HG03066 (cell line): ENCODE measurements around the gene FN3K.

Experiments
- ATAC-seq: cut with Tn5 transposase; IDR thresholded peaks from one replicate; pipeline ENCODE4 v1.9.1; 2021; ENCODE audit warnings: low read depth; ENCODE audit not compliant: unreplicated experiment

The FN3K gene

GRCh38 chr17:82791532-82791931, 56.1 kb downstream of the FN3K start:
- no peak for ATAC-seq

- no peak for ATAC-seq
These were observed 58.7 kb downstream of the FN3K start for GRCh38 chr17:82793974-82794630.

- no peak for ATAC-seq
These were observed 59.5 kb downstream of the FN3K start for GRCh38 chr17:82794781-82795482.

GRCh38 chr17:82795615-82796014, 60.2 kb downstream of the FN3K start:
- no peak for ATAC-seq

GRCh38 chr17:82797061-82797460, 61.6 kb downstream of the FN3K start:
- ATAC-seq = no peak

GRCh38 chr17:82798752-82799151, 63.3 kb downstream of the FN3K start:
- ATAC-seq = no peak

GRCh38 chr17:82799591-82799990, 64.2 kb downstream of the FN3K start:
- ATAC-seq = no peak
